ENCODE results near the gene PACS2.

DNA sequence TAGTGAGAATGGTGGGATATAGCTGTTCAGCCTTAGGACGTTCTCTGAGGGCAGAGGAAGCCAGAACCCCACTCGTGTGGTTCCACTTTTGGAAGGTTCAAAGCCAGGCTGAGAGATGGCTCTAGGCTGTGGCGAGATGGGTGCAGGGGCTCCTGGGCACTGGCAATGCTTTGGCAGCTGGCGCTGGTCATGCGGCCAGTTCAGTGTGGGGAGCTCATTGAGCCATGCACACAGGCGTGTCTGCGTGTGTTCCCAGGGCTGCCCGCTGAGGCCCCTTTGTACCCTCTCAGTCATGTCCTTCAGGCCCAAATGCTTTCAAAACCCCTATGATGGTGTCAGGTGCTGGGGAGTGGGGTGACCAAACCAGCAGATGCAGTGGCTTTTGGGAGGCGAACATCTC is 85.5 kb downstream of the PACS2 start:
- TF ChIP-seq CTCF (IDR thresholded peaks at IDR 0.05) = no peak
- no peak for TF ChIP-seq POLR2A (IDR thresholded peaks at IDR 0.05)

Data from prostate gland (tissue), 2 donors.